ENCODE data around the gene PXDN. TPM values are rescaled to one million over a fixed set of nuclear protein-coding genes. Genes with fewer than 3 reads are reported as not detected.

The PXDN gene
- total RNA-seq, 1 donor from 2014 or later = 292 TPM

DNA sequence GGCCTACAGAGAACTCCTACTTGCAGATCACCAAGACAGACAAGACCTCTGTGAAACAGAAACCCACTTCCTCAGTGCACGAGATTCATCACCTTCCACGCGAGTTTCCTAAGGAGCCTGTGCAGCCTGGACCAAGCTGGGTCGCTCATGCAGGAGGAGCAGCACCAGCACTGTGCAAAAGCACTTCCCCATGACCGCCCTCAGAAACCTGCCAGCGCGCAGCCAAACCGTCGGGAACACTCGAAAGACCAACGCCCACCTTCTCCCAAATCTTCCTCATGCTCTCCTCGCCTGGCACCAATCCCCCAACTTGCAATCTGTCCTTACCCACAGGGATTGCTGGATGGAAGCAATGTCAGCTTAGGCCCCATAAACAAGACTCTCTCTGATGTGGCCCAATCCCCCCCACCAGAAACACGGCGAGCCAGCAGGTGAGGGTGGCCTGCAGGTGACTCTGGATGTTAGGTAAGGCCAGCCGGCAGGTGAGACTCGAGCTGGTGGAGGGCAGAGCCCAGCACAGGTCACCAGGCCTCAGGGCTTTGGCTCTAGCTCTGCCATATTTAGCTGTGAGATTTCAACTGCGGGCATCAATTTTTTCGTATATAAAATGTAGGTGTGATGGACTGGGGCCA, 69.4 kb downstream of the PXDN start:
- Mint-ChIP-seq H3K4me3 (no peak overlapping the region), H3K27ac (no peak overlapping the region), H3K36me3 (peaks cover 37% of the 10 kb centered on the region), H3K27me3 (ENCODE audit: low read depth) (no peaks in the 10 kb centered on the region), H3K9me3 (no peaks in the 10 kb centered on the region), H3K4me1 (no peaks in the 10 kb centered on the region)
- DNase-seq (ENCODE audit: low spot score in 2 of 2, unreplicated experiment in 2 of 2) = peak in 1 of 2 experiments; percentile 29
- TF ChIP-seq CTCF (IDR thresholded peaks at IDR 0.05; ENCODE audit: unreplicated experiment) = no peak

- Mint-ChIP-seq H3K27ac (no peak overlapping the region), H3K4me3 (no peak overlapping the region), H3K27me3 (ENCODE audit: low read depth) (no peaks in the 10 kb centered on the region)
Measured at GRCh38 chr2:1674276-1674675, 70.0 kb downstream of the PXDN start.

DNA sequence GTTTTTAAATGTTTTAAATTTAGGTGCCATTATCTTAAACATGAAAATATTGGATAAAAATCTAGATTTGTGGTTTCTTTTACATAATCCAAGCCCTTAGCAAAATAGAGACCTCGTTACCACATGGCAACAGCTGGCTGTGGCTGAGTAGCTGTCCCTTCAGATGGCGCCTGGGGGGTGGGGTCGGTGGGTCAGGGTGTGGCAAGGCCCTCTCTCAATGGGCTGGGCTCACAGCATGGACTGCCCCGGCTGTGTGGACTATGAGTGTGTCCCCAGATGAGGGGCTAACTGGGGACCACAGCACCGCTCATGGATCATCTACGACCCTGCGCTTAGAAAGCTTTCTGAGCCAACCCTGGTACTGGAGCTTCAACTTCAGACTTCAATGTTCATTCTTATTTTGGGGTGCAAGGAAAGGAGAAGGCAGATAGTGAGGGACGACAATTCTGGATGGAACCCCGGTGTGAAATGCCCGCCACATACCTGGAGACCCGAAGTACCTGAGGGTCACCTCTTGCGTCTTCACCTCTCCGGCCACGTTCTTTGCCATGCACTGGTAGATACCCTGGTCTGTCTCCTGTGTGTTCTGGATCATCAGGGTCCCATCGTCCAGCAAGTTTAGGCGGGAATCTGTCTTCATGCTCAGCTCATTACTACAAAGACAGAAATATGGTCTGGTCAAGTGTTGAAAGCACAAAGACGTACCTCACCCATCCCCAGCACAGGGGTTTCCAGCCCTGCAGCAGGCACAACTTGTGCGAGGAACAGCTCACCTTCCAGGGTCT, 71.0 kb downstream of the PXDN start:
- Mint-ChIP-seq H3K9me3 (no peaks in the 10 kb centered on the region), H3K27ac (no peak overlapping the region), H3K4me3 (no peak overlapping the region), H3K36me3 (peaks cover 45% of the 10 kb centered on the region), H3K27me3 (ENCODE audit: low read depth) (no peaks in the 10 kb centered on the region), H3K4me1 (no peaks in the 10 kb centered on the region)
- DNase-seq (ENCODE audit: low spot score in 2 of 2, unreplicated experiment in 2 of 2) = peak in 1 of 2 experiments; percentile 25
- no peak for TF ChIP-seq CTCF (IDR thresholded peaks at IDR 0.05; ENCODE audit: unreplicated experiment)

More at GRCh38 chr2:1674276-1674675, 70.0 kb downstream of the PXDN start:
- H3K9me3 Mint-ChIP-seq = no peaks in the 10 kb centered on the region
- TF ChIP-seq CTCF (IDR thresholded peaks at IDR 0.05; ENCODE audit: unreplicated experiment) = no peak
- no peak for DNase-seq (ENCODE audit: low spot score in 2 of 2, unreplicated experiment in 2 of 2)
- H3K36me3 Mint-ChIP-seq = peaks cover 39% of the 10 kb centered on the region
- H3K4me1 Mint-ChIP-seq = no peaks in the 10 kb centered on the region

DNA sequence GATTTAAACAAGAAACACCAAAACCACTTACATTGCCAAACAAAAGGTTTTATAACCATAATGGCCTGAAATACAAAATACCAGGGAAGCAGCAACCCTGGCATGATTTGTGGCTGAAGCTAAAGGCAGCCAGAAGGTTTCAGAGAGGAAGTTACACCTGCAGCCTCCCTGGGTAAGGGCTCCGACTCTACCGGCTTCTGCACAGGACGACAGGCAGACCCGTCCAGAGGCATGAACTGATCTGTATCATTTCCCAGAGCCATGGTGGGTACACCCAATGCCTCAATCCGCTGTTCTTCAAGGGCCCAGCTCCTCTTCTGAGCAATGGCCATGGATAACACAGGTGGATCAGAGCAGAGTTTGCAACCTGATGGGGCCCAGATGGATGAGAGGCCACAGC, 71.6 kb downstream of the PXDN start:
- Mint-ChIP-seq H3K4me3 (no peak overlapping the region), H3K36me3 (peaks cover 46% of the 10 kb centered on the region), H3K27ac (no peak overlapping the region), H3K27me3 (ENCODE audit: low read depth) (no peaks in the 10 kb centered on the region), H3K4me1 (no peaks in the 10 kb centered on the region), H3K9me3 (no peaks in the 10 kb centered on the region)
- peak in 1 of 2 experiments; percentile 26 for DNase-seq (ENCODE audit: low spot score in 2 of 2, unreplicated experiment in 2 of 2)
- no peak for TF ChIP-seq CTCF (IDR thresholded peaks at IDR 0.05; ENCODE audit: unreplicated experiment)

GRCh38 chr2:1671916-1672315, 72.4 kb downstream of the PXDN start:
- Mint-ChIP-seq H3K36me3 (peaks cover 48% of the 10 kb centered on the region), H3K4me1 (no peaks in the 10 kb centered on the region), H3K27me3 (ENCODE audit: low read depth) (no peaks in the 10 kb centered on the region), H3K9me3 (no peaks in the 10 kb centered on the region), H3K4me3 (no peak overlapping the region), H3K27ac (no peak overlapping the region)
- no peak for TF ChIP-seq CTCF (IDR thresholded peaks at IDR 0.05; ENCODE audit: unreplicated experiment)
- DNase-seq (ENCODE audit: low spot score in 2 of 2, unreplicated experiment in 2 of 2) = no peak
